ENCODE data around the gene SSNA1. TPM values are rescaled to one million over a fixed set of nuclear protein-coding genes. Genes with fewer than 3 reads are reported as not detected.

SSNA1 gene
- polyA plus RNA-seq, 4 donors: 68.9 to 146 (median 103) TPM

DNA sequence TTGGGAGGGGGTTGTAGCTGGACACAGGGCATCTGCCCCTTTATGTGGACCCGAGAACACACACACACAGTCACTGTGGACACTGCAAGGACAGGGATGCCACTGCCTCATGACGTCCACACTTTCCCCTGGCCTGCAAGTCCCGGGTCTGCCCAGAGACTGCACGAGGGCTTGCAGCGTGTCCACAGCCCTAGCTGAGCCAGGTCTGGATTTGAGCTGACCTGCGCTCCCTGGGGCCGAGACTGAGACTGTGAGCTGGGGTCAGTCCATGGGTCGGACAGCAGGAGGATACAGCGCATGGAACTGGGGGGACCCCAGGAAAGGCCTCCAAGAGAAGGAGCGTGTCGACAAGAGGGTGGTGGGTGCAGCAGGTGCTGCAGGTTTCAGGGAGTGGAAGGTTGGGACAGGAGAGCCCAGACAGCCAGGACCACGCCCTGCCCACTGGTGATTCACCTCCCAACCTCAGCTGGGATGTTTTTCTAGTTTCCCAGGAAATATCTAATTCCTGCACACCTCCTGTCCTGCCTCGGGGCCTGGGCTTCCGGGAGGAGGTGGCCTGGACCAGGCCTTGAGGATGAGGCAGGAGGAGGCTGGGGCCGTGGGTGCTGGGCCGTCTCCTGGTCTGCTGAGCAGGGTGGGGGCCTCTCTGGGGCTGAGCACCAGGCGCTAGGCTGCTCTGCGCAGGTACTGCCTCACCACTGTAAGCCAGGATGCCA, 38.0 kb downstream of the SSNA1 start:
- WGBS, 3 donors: 60 to 71% (median 65%) methylated on average over 16 to 18 of the region's 18 CpGs
- Histone ChIP-seq H3K4me3 (ENCODE audit: low read depth in 1 of 3, low read length in 3 of 3) (no peak overlapping the region), H3K27me3 (ENCODE audit: control insufficient read depth in 3 of 3, insufficient read depth in 3 of 3, low read length in 3 of 3) (no peaks in the 10 kb centered on the region), H3K9me3 (ENCODE audit: control insufficient read depth in 2 of 2, insufficient read depth in 1 of 2, low read depth in 1 of 2, low read length in 1 of 2) (no peaks in the 10 kb centered on the region), H3K36me3 (ENCODE audit: control insufficient read depth in 3 of 3, insufficient read depth in 2 of 3, low read depth in 1 of 3, low read length in 3 of 3) (peaks cover 0 to 6% (median 0%) of the 10 kb centered on the region in 3 donors), H3K4me1 (ENCODE audit: control insufficient read depth in 3 of 3, insufficient read depth in 2 of 3, low read depth in 1 of 3, low read length in 2 of 3) (peaks cover 0 to 78% (median 11%) of the 10 kb centered on the region in 3 donors), H3K27ac (ENCODE audit: low read depth in 1 of 3, low read length in 2 of 3) (peak overlapping the region in 1 of 3 donors; percentile 69)
- DNase-seq (peak in 1 of 2 donors; percentile 55), FAIRE-seq (no peak)

DNA sequence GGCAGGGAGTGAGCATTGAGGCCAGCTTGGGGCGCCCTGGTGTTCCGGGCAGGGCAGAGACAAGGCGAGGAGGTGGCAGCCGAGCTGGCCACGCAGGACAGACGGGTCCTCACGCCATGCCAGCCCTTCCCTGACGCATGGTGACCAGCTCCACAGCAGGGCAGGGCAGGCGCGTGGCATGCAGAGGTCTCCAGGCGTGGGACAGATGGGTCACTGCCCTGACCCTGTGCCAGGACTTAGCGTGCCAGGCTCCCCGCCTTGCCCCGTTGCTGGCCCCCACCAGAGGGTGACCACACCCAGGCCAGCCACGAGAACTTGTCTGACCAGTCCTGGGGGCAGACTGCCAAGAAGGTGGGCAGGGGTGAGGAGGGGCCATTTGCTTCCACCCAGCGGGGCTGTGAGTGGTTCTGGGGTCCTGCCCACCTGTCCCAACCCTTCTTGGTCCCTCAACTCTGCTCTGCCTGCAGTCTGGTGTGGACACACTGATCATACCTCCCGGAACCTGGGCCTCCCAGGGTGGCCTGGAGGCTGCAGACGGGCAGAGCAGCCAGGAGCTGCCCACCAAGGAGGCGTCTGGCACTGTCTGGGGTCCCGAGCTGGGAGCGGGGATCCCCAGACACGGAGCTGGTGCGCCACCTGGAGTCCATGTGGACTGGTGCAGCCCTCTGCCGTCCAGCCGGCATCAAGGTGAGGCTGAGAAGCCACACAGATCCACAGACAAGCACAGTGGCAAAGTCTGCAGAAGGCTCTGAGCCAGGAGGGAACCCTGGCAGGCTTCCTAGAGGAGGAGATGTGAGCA, 38.8 kb downstream of the SSNA1 start, which contains the start of gene RNF224:
Gene RNF224 (plus strand): TSS at position 449 of the 799 bp plus-strand sequence. CDS start 834 bp downstream, outside the sequence.
- H3K4me3 ChIP-seq (ENCODE audit: low read depth in 1 of 3, low read length in 3 of 3): peak within 1 kb of the TSS in 1 of 3 donors; percentile 16
- H3K4me1 ChIP-seq (ENCODE audit: control insufficient read depth in 3 of 3, insufficient read depth in 2 of 3, low read depth in 1 of 3, low read length in 2 of 3): peaks cover 0 to 86% (median 11%) of the 10 kb centered on the region in 3 donors
- H3K9me3 ChIP-seq (ENCODE audit: control insufficient read depth in 2 of 2, insufficient read depth in 1 of 2, low read depth in 1 of 2, low read length in 1 of 2): no peaks in the 10 kb centered on the region
- H3K36me3 ChIP-seq (ENCODE audit: control insufficient read depth in 3 of 3, insufficient read depth in 2 of 3, low read depth in 1 of 3, low read length in 3 of 3): peaks cover 0 to 14% (median 0%) of the 10 kb centered on the region in 3 donors
- WGBS, 3 donors: 10 to 35% (median 15%) methylated on average over 25 of the region's 25 CpGs
- no peak for FAIRE-seq
- H3K27ac ChIP-seq (ENCODE audit: low read depth in 1 of 3, low read length in 2 of 3): peak within 1 kb of the TSS in 1 of 3 donors; percentile 95
- peak; percentile 87 to 89 for DNase-seq
- no peaks in the 10 kb centered on the region for H3K27me3 ChIP-seq (ENCODE audit: control insufficient read depth in 3 of 3, insufficient read depth in 3 of 3, low read length in 3 of 3)

DNA sequence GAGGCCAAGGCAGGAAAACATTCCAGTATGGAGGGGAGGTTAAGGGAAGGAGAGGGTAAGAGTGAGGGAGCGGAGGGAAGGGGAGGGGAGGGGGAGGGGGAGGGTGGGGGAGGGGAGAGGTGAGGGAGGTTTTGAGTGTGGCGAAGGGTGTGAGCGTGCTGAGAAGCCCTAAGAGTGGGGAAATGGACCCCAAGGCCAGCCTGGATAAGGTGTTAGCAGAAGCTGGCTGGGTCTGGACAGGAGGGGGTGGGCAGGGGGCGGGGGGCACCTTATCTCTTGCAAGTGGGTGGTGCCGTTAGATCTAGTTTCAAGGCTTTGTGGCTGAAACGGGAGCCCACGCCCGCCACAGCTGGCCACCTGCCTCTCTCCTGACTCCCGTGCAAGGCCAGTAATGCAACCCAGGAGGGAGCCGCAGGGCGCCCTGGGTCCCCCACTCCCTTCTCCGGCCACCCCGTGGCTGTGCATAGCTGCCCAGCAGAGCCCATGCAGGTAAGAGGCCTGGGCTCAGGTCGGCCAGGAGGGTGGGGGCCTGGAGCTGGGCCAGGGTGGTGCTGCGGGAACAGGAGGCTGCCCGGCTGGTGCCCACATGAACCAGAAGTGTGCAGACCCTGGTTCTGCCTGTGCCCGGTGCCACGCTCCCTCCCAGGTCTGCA, 39.5 kb downstream of the SSNA1 start:
- Histone ChIP-seq H3K4me1 (ENCODE audit: control insufficient read depth in 3 of 3, insufficient read depth in 2 of 3, low read depth in 1 of 3, low read length in 2 of 3) (peaks cover 0 to 84% (median 11%) of the 10 kb centered on the region in 3 donors), H3K4me3 (ENCODE audit: low read depth in 1 of 3, low read length in 3 of 3) (peak overlapping the region in 1 of 3 donors; percentile 16), H3K36me3 (ENCODE audit: control insufficient read depth in 3 of 3, insufficient read depth in 2 of 3, low read depth in 1 of 3, low read length in 3 of 3) (peaks cover 0 to 21% (median 0%) of the 10 kb centered on the region in 3 donors), H3K27me3 (ENCODE audit: control insufficient read depth in 3 of 3, insufficient read depth in 3 of 3, low read length in 3 of 3) (no peaks in the 10 kb centered on the region), H3K9me3 (ENCODE audit: control insufficient read depth in 2 of 2, insufficient read depth in 1 of 2, low read depth in 1 of 2, low read length in 1 of 2) (no peaks in the 10 kb centered on the region), H3K27ac (ENCODE audit: low read depth in 1 of 3, low read length in 2 of 3) (peak overlapping the region in 1 of 3 donors; percentile 95)
- no peak for FAIRE-seq
- 11 to 37% (median 24%) methylated on average over 12 to 18 of the region's 18 CpGs for WGBS, 3 donors
- no peak for DNase-seq

- peaks cover 0 to 27% (median 0%) of the 10 kb centered on the region in 3 donors for H3K36me3 ChIP-seq (ENCODE audit: control insufficient read depth in 3 of 3, insufficient read depth in 2 of 3, low read depth in 1 of 3, low read length in 3 of 3)
- WGBS, 3 donors: 32 to 57% (median 36%) methylated on average over 16 to 29 of the region's 29 CpGs
- H3K4me3 ChIP-seq (ENCODE audit: low read depth in 1 of 3, low read length in 3 of 3): peak overlapping the region in 1 of 3 donors; percentile 16
- no peaks in the 10 kb centered on the region for H3K27me3 ChIP-seq (ENCODE audit: control insufficient read depth in 3 of 3, insufficient read depth in 3 of 3, low read length in 3 of 3)
- peaks cover 0 to 88% (median 11%) of the 10 kb centered on the region in 3 donors for H3K4me1 ChIP-seq (ENCODE audit: control insufficient read depth in 3 of 3, insufficient read depth in 2 of 3, low read depth in 1 of 3, low read length in 2 of 3)
- DNase-seq (peak in 1 of 2 donors; percentile 39), FAIRE-seq (no peak)
- peak overlapping the region in 1 of 3 donors; percentile 95 for H3K27ac ChIP-seq (ENCODE audit: low read depth in 1 of 3, low read length in 2 of 3)
- H3K9me3 ChIP-seq (ENCODE audit: control insufficient read depth in 2 of 2, insufficient read depth in 1 of 2, low read depth in 1 of 2, low read length in 1 of 2): no peaks in the 10 kb centered on the region
These were observed 40.1 kb downstream of the SSNA1 start for GRCh38 chr9:137228506-137228967.

- Histone ChIP-seq H3K4me3 (ENCODE audit: low read depth in 1 of 3, low read length in 3 of 3) (no peak overlapping the region), H3K9me3 (ENCODE audit: control insufficient read depth in 2 of 2, insufficient read depth in 1 of 2, low read depth in 1 of 2, low read length in 1 of 2) (no peaks in the 10 kb centered on the region), H3K27me3 (ENCODE audit: control insufficient read depth in 3 of 3, insufficient read depth in 3 of 3, low read length in 3 of 3) (no peaks in the 10 kb centered on the region), H3K36me3 (ENCODE audit: control insufficient read depth in 3 of 3, insufficient read depth in 2 of 3, low read depth in 1 of 3, low read length in 3 of 3) (peaks cover 0 to 31% (median 0%) of the 10 kb centered on the region in 3 donors), H3K4me1 (ENCODE audit: control insufficient read depth in 3 of 3, insufficient read depth in 2 of 3, low read depth in 1 of 3, low read length in 2 of 3) (peaks cover 0 to 84% (median 11%) of the 10 kb centered on the region in 3 donors), H3K27ac (ENCODE audit: low read depth in 1 of 3, low read length in 2 of 3) (peak overlapping the region in 1 of 3 donors; percentile 95)
- FAIRE-seq (no peak), DNase-seq (peak in 1 of 2 donors; percentile 36)
- 61 to 69% (median 68%) methylated on average over 26 to 27 of the region's 27 CpGs for WGBS, 3 donors
These were observed 40.8 kb downstream of the SSNA1 start for GRCh38 chr9:137228968-137229896.

- Histone ChIP-seq H3K4me3 (ENCODE audit: low read depth in 1 of 3, low read length in 3 of 3) (peak overlapping the region in 1 of 3 donors; percentile 21), H3K9me3 (ENCODE audit: control insufficient read depth in 2 of 2, insufficient read depth in 1 of 2, low read depth in 1 of 2, low read length in 1 of 2) (no peaks in the 10 kb centered on the region), H3K27ac (ENCODE audit: low read depth in 1 of 3, low read length in 2 of 3) (peak overlapping the region in 2 of 3 donors; percentile 5 to 95), H3K4me1 (ENCODE audit: control insufficient read depth in 3 of 3, insufficient read depth in 2 of 3, low read depth in 1 of 3, low read length in 2 of 3) (peaks cover 0 to 80% (median 11%) of the 10 kb centered on the region in 3 donors), H3K36me3 (ENCODE audit: control insufficient read depth in 3 of 3, insufficient read depth in 2 of 3, low read depth in 1 of 3, low read length in 3 of 3) (peaks cover 0 to 40% (median 0%) of the 10 kb centered on the region in 3 donors), H3K27me3 (ENCODE audit: control insufficient read depth in 3 of 3, insufficient read depth in 3 of 3, low read length in 3 of 3) (no peaks in the 10 kb centered on the region)
- WGBS, 3 donors: 17 to 51% (median 27%) methylated on average over 27 to 31 of the region's 31 CpGs
- DNase-seq: peak; percentile 52 to 92
- FAIRE-seq: no peak
These were observed 41.6 kb downstream of the SSNA1 start for GRCh38 chr9:137229903-137230704.
